Panc1 (cell line): Measurements from ENCODE around the gene EFHB.

Experiments
- POLR2AphosphoS5 ChIP-seq: IDR thresholded peaks from 2 replicates; pipeline ENCODE4 v1.6.1; 2012; ENCODE audit warnings: mild to moderate bottlenecking, low read depth, low read length, moderate library complexity
- SIN3A ChIP-seq: IDR thresholded peaks from 2 replicates; pipeline ENCODE4 v1.6.1; 2012; ENCODE audit warnings: low read depth, mild to moderate bottlenecking, low read length, moderate library complexity, borderline replicate concordance; ENCODE audit not compliant: insufficient read depth
- TCF7L2 ChIP-seq: IDR thresholded peaks from 2 replicates; pipeline ENCODE4 v1.6.1; 2011; ENCODE audit warnings: mild to moderate bottlenecking, low read depth, low read length, inconsistent platforms
- TF ChIP-seq, protein P1 (sequence below): fragments of 450-650 bp; IDR thresholded peaks from 2 replicates; pipeline ENCODE4 v1.5.1; 2017; ENCODE audit warnings: mild to moderate bottlenecking
- TF ChIP-seq, protein P2 (sequence below), 2 experiments: IDR thresholded peaks; 2 replicates each; pipeline ENCODE4 v1.6.1; 2011 to 2012; ENCODE audit warnings: low read depth in 2 of 2, control low read depth in 1 of 2, low read length in 1 of 2, mild to moderate bottlenecking in 1 of 2, moderate library complexity in 1 of 2; ENCODE audit not compliant: insufficient read depth in 1 of 2

DNA sequence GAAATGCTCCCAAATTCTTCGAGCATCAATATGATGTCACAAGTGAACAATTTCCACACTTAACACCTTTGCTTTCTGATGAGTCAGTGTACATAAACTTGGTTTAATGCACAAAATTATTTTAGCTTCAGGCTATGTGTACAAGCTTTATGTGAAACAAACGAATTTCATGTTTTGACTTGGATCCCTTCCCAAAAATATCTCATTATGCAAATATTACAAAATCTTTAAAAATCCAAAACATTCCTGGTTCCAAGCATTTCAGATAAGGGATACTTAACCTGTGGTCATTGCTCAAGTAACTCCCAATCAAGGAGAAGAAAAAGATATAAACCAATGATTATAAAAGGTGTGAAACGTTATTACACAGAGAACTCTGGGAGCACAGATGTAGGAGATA lies 38.0 kb upstream of the EFHB start:
- TF ChIP-seq, protein P1, sequence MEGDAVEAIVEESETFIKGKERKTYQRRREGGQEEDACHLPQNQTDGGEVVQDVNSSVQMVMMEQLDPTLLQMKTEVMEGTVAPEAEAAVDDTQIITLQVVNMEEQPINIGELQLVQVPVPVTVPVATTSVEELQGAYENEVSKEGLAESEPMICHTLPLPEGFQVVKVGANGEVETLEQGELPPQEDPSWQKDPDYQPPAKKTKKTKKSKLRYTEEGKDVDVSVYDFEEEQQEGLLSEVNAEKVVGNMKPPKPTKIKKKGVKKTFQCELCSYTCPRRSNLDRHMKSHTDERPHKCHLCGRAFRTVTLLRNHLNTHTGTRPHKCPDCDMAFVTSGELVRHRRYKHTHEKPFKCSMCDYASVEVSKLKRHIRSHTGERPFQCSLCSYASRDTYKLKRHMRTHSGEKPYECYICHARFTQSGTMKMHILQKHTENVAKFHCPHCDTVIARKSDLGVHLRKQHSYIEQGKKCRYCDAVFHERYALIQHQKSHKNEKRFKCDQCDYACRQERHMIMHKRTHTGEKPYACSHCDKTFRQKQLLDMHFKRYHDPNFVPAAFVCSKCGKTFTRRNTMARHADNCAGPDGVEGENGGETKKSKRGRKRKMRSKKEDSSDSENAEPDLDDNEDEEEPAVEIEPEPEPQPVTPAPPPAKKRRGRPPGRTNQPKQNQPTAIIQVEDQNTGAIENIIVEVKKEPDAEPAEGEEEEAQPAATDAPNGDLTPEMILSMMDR = no peak
- TF ChIP-seq POLR2AphosphoS5 (no peak), SIN3A (no peak), TCF7L2 (no peak)
- TF ChIP-seq, protein P2, sequence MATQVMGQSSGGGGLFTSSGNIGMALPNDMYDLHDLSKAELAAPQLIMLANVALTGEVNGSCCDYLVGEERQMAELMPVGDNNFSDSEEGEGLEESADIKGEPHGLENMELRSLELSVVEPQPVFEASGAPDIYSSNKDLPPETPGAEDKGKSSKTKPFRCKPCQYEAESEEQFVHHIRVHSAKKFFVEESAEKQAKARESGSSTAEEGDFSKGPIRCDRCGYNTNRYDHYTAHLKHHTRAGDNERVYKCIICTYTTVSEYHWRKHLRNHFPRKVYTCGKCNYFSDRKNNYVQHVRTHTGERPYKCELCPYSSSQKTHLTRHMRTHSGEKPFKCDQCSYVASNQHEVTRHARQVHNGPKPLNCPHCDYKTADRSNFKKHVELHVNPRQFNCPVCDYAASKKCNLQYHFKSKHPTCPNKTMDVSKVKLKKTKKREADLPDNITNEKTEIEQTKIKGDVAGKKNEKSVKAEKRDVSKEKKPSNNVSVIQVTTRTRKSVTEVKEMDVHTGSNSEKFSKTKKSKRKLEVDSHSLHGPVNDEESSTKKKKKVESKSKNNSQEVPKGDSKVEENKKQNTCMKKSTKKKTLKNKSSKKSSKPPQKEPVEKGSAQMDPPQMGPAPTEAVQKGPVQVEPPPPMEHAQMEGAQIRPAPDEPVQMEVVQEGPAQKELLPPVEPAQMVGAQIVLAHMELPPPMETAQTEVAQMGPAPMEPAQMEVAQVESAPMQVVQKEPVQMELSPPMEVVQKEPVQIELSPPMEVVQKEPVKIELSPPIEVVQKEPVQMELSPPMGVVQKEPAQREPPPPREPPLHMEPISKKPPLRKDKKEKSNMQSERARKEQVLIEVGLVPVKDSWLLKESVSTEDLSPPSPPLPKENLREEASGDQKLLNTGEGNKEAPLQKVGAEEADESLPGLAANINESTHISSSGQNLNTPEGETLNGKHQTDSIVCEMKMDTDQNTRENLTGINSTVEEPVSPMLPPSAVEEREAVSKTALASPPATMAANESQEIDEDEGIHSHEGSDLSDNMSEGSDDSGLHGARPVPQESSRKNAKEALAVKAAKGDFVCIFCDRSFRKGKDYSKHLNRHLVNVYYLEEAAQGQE (IDR thresholded peaks at IDR 0.05; ENCODE audit: insufficient read depth in 1 of 2, low read depth in 2 of 2, low read length in 1 of 2) = no peak
